Measurements from ENCODE around the gene CDH4.

CDH4 gene

DNA sequence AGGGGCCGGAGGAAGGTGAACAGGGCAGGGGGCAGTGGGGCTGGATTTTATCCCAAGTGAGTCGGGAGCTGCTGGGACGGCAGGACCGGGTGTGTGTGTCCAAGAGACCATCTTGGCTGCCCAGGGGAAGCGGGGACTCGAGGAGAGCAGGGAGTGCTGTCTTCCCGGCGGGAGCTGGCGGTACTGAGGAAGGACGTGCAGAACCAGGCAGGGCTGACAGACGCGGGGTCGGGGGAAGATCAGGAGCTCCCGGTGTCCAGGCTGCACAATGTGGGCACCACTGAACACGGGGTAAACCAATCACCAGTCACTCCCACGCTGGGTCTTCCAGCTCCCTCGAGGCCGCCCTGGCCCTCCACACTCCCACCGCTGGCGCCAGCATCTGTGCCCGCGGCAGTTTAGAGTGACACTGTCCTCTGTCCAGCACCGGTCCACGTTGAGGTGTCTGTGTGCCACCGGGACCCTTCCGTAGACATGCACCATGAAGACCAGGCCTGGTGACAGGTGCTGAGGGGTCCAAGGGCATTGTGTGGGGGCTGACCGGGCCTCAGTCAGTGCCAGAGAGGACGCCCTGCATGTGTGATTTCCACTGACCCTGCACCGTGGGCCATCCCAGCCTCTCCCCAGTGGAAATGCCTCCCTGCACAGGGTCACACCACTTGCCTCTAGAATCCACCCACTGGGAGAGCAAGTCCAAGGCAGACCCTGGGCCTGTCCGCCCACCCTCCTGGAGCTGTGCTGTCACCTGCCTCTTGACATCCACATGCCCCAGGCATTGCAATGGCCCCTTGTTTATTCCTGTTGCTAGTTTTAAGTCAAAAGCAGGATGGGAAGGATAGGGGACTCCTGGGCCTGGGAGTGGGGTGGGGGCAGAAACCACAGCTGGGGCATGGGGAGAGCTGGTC is 411.7 kb downstream of the CDH4 start:
- DNase-seq: no peak

DNA sequence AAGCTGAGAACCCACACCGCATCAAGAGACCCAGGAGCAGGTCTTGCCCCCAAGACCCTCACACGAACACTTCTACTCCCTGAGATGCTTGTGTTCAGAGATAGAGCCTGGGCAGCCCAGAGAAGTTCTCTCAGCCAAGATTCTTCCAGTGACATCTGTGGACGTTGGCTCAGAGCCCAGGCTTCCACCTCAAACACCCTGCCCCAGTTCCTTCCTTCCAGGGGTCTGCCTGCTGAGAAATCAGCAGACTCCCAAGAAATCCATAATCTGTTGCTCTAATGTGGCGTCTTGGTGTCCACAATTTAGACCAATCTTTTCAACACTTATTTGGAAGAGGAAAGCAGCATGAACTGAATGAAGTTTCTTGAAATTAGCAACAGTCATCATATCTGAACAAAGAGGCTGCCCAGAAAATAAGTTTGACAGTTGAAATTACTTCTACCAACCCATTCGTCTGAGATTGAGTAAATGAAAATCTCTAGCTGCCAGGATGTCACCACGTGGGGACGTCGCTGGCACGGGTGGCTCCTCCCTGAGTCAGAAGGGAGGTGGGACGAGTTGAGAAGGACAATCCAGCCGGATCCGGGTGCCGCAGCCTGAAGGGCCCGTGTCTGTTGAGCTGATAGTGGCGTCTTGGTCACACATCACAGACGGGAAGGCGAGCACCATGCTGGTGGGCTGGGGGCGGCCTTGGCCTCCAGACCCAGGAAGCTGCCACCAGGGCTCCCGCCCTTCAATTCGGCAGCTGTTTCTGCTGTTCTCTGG is 412.7 kb downstream of the CDH4 start:
- DNase-seq: no peak

DNA sequence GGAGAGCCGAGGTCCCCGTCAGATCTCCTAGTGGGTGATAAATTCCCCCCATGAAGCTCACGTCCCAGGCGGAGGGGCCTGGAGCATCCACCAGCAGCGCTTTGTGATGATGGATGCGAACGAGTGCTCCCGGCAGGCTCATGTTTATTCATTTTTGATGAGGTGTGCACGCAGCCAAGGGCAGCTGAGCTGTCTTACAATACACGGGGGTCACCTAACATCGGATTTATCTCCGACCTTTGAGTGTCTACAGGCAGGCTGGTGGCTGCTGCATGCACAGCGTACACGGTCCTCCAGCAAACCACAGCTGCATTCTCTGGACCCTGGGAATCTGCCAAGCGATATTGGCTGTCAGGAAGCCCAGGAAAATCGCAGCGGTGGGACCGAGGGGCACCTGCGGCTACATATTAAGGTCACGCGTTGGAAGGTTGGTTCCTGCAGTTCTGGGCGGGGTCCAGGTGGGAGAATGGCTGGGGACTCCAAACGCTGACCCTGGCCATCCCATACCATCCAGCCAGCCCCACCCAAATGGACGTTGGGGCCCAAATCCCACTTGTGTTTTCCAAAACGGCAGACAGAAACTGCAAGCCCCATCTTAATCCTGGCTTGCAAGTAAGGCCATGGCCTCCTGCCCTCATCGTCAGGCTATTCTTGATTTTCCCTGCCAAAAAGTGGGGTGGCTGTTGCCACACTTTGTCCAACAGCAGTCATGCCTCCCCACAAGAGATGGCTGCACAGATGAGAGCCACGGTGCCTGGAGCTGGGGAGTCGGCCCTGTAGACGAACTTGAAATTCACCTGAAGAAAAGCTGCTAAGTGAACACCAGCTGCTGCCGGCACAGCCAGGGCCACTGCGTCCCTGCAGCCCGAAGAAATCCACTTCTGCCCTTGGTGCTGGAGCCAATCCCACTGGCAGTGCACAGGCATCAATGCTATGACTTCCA is 413.7 kb downstream of the CDH4 start:
- DNase-seq: no peak

DNA sequence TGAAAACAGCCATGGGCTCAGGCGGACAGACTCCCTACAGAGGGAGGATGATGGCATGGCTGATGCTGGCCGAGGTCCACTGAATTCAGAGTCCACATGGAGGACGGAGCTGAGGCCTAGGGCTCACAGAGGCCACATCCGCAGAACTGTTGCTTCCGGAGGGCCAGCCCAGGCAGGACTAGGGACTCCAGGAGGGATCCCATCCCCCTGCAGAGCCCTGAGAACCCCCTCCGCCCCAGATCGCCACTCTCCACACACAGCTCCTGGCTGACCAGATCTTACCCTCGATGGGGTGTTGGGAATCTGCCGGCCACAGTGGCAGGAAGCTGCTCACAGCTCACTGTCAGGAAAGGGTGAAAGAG is 414.4 kb downstream of the CDH4 start:
- DNase-seq: no peak

DNA sequence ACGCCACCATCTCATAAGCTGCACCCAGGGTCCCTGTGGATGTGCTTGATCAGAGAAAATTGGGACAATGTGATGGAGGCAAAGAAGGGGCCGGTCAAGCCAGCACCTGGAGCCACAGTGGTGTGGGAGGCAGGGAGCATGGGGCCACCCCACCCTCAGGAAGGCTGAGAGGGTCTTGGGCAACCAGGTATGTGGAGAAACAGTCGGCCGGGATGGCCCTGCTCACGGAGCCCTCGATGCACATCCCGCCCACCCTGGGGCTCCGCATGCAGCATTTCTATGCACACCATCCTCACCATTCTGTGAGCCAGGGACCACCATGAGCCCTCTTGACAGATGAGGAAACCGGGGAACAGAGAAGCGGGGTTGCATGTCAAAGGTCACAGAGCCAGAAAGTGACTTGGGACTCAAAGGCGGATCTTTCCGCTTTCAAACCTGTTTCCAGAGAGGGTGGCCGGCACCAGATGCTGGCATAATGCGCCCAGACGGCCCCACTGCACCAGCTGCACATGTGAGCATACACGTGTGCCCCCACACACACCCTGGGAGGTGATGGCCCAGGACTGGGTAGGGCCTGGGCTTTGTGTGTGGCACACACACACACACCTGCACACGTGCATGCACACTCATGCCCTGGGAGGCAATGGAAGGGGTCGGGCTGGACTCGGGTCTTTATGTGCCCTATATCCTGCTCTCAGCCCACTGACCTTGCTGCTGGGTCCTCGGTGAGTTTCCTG is 415.2 kb downstream of the CDH4 start:
- DNase-seq: no peak

DNA sequence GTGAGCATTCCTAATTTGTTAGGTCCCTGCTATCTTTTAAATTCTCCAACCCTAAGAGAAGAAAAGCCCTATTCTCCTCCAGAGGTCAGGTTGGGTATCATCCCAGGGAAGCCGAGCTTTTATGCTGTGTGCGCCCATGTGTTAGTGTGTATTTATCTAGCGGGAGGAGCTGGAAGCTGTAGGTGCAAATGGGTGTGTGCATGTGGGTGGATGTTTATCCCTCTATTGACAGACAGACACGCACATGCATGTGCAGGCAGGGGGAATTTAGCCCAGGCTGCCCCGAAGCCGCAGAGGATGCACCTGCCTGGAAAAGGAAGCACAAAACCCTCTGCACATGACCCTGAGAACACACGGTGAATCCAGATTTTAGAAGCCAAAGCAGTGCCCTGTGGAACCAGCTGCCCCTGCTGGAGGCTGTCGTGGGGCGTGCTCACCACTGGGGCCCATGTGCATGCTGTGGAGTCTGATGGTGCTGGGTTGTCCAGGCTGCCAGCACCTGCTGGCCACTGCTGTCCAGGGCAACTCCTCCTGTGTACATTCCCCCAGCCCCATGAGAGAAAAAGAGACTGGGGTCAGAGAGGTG is 416.1 kb downstream of the CDH4 start:
- no peak for DNase-seq

DNA sequence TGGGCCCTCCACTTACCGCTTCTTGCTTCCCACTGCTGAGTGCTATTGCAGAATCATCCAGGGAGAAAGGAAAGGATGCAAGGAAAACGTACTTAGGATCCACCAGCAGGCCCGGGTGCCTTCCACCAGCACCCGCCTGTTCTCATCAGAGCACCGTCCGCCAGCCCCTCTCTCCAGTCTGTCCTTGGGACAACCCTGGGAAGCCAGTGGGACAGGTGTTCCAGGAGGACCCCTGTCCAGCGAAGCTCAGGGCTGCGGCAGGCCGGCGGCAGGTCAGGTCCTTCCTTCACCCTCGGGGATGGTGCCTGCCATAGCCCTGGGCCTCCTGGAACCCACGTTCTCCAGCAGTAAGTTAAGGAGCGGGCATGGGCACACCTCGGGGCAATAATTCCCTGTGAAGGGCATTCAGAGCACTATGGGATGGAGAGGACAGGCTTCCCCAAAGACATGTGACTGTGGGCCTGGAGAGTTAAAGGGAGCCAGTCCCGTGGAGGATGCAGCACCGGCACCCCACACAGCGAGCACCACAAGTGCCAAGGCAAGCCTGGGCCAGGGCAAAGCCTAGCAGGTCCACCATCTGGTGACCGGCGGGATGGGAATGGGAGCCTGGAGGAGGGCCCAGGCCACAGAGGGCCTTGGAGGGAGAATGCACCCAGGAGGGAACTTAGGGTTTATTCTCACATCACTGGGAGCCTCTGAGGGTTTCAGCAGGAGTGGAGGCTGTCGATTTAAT is 416.9 kb downstream of the CDH4 start:
- DNase-seq: no peak

DNA sequence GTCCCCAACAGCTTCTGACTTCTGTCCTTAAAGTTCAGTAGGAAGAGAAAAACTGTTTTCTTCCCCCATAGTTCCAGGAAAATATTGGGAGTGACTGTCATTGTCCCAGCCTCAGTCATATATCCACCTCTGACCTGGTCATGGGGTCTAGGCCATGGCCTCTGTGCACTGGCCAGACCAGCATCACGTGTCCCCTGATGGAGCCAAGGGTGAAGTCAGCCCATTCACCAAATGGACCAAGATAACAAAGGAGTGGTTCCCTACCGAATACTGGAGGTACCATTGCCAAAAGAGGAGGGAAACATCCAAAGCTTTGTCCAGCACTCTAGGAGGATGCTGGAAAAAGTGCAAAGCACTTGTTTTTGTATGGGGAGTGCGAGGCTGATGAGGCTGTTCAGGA is 418.2 kb downstream of the CDH4 start:
- no peak for DNase-seq

DNA sequence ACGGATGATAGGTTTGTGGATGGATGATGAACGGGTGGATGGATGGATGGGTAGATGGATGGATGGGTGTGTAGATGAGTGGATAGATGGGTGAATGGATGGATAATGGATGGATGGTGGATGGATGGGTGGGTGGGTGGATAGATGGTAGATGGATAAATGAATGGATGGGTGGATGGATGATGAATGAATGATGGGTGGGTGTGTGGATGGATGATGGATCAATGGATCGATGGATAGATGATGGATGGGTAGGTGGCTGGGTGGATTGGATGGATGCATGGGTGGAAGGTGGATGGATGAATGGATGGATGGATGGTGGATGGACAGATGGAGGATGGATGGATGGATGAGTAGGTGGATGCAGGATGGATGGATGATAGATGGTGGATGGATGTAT is 419.5 kb downstream of the CDH4 start:
- DNase-seq: no peak

DNA sequence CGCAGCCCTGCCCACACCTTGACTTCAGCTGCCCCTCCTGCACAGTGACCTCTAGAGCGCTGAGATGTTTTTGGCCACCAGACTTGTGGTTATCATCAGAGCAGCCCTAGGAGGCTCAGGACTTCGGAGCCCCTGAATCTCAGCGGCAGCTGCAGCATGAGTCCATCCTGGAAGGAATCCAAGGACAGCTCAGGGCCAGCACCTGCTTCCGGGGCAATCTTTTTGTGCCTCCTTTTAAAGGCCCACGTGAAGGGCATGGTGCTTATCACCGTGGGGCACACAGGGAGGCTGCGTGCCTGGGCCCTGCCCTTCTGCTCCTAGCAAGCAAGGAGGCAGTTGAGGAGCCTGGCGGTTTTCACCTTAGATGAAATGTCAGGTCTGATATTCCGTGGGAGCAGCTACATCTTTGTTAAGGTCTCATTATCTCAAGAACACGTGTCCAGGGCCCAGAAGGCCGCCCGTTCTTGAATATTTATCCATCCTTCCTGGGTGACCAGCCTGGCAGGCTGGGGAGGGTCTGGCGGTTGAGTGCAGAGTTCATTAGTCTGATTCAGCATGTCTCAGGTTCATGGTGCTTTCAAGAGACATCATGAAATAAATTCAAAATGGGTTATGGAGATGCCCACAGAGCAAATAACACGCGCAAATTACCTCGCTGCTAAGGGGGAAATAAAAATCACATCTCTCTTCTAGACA is 421.2 kb downstream of the CDH4 start:
- no peak for DNase-seq

DNA sequence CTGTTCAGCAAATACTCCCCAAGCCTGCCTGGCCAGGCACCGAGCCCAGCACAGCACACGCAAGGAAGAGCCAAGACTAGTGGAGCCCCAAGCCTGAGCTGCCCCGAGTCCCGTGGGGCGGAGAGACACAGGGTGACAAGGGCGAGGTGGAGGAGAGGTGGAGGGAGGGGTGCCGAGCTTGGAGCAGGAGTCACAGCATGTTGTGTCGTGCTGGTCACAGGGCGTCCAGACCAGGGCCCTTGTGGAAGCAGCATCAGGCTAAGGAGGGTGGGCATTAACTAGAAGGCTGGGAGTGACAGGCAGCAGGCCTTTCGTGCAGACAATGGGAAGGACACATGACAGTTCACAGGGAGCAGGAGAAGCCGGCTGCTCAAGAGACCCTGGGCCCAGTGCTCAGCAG is 422.1 kb downstream of the CDH4 start:
- DNase-seq: no peak

DNA sequence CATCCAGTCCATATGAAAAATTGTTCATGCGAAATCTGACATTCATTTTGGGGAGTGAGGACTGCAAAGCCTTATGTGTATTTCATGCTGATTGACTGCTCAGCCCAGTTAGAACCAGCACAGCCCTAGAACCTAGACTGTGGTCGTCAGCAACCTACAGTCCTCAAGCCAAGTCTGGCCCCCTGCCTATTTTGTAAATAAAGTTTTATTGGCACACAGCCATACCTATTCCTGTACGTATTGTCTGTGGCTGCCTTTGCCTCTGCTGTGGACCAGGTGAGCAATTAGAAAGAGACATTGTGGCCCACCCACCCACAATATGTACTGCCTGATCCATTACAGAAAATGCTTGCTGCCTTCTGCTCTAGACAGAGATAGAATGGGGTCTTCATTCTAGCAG is 422.6 kb downstream of the CDH4 start:
- DNase-seq: no peak

DNA sequence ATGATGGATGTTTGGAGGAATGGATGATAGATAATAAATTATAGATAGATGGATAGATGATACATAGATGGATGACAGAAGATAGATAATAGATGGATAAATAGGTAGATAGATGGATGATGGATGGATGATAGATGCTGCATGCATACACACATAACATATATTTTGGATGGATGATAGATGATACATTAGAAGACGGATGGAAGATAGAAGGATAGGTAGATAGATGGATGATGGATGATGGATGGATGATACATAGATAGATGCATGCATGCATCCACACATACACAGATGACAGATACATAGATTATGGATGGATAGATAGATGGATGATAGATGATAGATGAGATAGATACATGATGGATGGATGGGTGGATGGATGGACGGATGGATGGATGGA is 425.9 kb downstream of the CDH4 start:
- no peak for DNase-seq

DNA sequence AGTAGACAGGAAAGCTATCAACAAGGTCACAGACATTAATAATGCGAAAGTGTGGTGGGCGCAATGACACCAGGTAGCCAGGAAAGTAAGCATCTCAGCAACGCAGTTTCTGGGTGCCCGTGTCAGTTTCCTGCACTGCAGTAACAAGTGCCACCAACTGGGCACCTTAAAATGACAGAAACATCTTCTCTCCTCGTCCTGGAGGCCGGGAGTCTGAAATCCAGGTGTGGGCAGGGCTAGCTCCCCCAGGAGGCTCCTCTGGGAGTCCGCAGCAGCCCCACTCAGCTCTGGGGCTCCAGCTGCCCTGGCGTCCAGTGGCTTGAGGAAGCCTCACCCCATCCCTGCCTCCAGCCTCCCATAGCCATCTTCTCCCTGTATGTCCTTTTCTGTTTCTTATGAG is 426.4 kb downstream of the CDH4 start:
- DNase-seq: no peak

DNA sequence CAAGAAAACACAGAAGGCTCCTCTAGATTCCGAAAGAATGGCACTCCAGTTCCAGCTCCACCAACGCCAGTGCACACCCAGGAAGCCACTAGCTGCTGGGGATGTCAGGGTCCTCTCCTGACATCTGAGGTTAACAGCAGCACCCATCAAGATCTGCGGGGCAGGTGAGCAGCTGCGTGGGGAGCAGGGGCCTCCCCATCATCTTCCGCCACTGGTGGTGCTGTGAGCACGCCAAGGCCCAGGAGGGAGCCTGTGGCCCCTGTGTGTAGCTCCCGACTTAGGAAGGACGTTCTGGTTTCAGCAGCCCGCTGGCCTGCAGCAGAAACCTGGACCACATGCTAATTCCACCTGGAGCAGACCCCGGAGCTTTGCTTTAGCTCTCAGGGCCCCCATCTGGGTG is 427.4 kb downstream of the CDH4 start:
- no peak for DNase-seq

DNA sequence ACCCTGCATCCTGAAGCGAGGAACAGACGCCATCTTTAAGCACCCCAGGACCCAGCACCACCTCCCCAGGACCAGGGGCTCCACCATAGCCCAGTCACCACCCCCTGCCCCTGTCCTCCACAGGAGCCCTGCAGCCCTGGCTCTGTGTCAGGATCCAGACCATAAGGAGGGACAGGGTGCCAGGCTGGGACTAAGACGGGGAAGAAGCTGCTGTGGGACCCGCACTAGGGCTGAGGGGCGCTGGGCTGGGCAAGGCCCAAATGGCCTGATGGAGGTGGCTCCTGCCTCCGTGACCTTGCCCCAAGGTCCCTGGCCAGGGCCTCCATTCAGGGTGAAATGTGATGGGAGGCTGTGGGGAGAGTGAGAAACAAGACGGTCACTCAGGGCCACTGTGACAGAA is 428.0 kb downstream of the CDH4 start:
- DNase-seq: no peak

DNA sequence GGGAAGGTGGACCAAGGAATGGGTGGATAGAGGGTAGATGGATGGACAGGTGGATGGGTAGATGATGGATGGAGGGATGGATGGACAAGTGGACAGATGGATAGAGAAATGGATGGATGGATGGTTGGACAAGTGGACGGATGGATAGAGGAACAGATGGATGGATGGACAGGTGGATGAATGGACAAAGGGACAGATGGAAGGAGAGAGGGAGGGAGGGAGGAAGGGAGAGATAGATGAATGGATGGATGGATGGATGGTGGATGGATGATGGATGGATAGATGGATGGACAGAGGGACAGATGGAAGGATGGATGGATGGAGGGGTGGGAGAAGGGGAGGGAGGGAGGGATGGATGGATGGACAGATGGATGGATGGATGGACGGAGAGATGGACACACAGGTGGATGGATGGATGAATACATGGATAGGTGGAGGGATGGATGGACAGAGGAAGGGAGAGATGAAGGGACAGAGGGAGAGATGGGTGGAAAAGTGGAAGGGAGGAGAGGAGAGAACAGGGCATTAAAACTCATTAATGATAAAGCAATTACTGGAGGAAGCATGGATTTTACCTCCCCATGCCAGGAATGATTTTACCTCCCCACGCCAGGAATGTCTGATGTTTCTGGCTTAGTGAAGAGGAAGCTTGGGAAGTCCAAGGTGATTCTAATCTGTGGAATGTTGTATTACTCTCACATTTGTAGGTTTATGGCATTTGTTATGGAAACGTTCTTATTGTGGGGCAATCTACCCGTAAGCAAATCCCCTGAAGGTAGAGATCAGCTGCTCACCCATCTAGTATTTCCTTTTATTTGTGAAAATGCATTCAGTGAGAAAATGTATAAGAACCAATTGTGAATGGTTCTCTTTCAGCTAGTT is 430.3 kb downstream of the CDH4 start:
- no peak for DNase-seq

DNA sequence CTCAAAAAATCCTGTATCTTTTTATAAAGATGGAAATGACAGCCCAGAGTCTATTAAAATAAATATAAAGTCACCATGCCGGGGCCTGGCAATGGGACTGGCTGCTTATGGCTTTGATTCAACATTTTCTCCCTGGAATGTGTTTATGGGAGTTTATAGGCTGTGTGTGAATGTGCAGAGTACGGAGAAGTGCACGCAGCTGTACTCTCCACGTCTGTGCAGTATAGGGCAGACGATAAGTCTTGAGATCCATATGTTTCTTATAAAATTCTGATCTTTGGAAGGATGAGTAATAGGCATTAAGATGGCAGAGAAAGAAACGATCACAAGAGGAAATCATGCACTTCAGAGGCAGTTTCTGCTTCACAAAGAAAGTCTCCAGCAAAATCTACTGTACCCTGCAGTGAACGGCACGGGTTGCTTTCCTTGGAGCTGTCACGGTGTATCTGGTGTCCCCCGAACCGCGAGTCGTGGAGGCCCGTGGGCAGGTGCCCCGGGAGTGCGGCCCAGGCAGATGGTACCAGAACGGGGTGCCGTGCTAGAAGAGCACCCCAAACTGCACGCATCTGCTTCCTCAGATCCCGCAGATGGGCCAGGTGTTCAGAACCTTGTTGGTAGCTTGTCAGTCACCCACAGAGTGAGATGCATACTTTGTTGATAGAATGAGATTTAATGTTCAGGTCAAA is 431.1 kb downstream of the CDH4 start:
- no peak for DNase-seq

DNA sequence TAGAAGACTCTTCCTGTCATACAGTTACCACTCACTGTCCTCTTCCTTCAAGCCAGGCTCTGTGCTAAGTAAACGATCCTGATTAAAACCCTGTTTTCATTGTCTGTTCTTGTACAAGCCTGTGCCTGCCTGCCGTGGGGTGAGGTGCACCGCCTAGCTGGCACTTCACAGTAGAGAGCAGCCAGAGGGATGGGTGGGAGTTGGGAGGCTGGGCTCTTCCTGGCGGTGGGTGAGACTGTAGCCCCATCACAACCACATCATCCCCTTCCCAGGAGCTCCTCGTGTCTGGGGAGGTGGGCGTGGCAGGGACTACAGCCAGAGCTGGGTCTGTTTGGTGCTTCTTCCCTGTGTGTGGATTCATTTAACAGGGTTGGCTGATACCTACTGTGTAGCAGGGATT is 431.7 kb downstream of the CDH4 start:
- no peak for DNase-seq

Data from hematopoietic multipotent progenitor cell treated with erythropoietin and hydrocortisone succinate and interleukin-3 and kit ligand, for 6 days (in vitro differentiated cells).